ENCODE data around the gene ATXN3.

DNA sequence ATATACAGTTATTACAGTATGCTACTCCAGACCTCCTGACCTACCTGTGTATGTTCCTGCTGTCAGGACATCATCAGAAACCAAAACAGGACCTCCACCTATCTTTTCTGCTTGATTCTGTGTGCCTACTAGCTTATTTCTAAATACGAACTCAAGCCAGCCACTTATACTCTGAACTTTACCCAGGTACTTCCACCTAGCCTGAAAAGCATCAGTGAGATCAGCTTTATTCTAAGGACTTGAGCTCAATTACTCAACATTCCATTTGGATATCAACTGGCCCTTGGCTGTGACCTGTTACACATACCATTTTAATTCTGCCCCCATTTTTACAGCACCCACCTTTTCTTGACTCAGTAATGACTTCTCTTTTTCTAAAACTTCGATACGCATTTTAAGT is 95.7 kb downstream of the ATXN3 start:
- TF ChIP-seq ZNF274 (IDR thresholded peaks at IDR 0.05; ENCODE audit: low read depth, low read length): no peak
- no peak for TF ChIP-seq YY1 (IDR thresholded peaks at IDR 0.05; ENCODE audit: insufficient read depth, insufficient read length)

All from NT2/D1 (cell line).